ENCODE measurements around the gene RPL22. TPM values are rescaled to one million over a fixed set of nuclear protein-coding genes. Genes with fewer than 3 reads are reported as not detected.

The RPL22 gene
- total and polyA plus RNA-seq, 2 of the 13 experiments (the other 11 are each of a cell fraction or from before 2014, with no cell fraction given), result 214 to 545 TPM

GRCh38 chr1:6157528-6158174 is 41.7 kb downstream of the RPL22 start (continued):
- TF ChIP-seq ETV5 (CRISPR knock-in tag; IDR thresholded peaks at IDR 0.05; ENCODE audit: borderline replicate concordance) (no peak; the same call in 1 of the 2 replicates), CC2D1A (CRISPR knock-in tag; IDR thresholded peaks at IDR 0.05) (no peak), POLR2AphosphoS2 (IDR thresholded peaks at IDR 0.05; ENCODE audit: low read depth, low read length) (no peak), RFXANK (CRISPR knock-in tag; IDR thresholded peaks at IDR 0.05) (no peak), RNF219 (CRISPR knock-in tag; IDR thresholded peaks at IDR 0.05) (no peak), SNAI1 (CRISPR knock-in tag; IDR thresholded peaks at IDR 0.05; ENCODE audit: borderline replicate concordance) (no peak), SAFB2 (CRISPR knock-in tag; IDR thresholded peaks at IDR 0.05; ENCODE audit: borderline replicate concordance, low read depth) (no peak), TARDBP (CRISPR knock-in tag; IDR thresholded peaks at IDR 0.05) (no peak), ZNF230 (CRISPR knock-in tag; IDR thresholded peaks at IDR 0.05) (no peak), ZBTB4 (CRISPR knock-in tag; IDR thresholded peaks at IDR 0.05; ENCODE audit: borderline replicate concordance) (no peak), JUNB (CRISPR knock-in tag; IDR thresholded peaks at IDR 0.05; ENCODE audit: borderline replicate concordance) (no peak), ZFAT (CRISPR knock-in tag; conservative IDR thresholded peaks at IDR 0.05) (no peak), PHF20 (CRISPR knock-in tag; IDR thresholded peaks at IDR 0.05) (no peak), KDM6A (CRISPR knock-in tag; IDR thresholded peaks at IDR 0.05; ENCODE audit: low read depth) (no peak), ZNF432 (CRISPR knock-in tag; IDR thresholded peaks at IDR 0.05; ENCODE audit: borderline replicate concordance) (no peak), TFE3 (CRISPR knock-in tag; IDR thresholded peaks at IDR 0.05) (no peak)
- TF ChIP-seq, protein P1, sequence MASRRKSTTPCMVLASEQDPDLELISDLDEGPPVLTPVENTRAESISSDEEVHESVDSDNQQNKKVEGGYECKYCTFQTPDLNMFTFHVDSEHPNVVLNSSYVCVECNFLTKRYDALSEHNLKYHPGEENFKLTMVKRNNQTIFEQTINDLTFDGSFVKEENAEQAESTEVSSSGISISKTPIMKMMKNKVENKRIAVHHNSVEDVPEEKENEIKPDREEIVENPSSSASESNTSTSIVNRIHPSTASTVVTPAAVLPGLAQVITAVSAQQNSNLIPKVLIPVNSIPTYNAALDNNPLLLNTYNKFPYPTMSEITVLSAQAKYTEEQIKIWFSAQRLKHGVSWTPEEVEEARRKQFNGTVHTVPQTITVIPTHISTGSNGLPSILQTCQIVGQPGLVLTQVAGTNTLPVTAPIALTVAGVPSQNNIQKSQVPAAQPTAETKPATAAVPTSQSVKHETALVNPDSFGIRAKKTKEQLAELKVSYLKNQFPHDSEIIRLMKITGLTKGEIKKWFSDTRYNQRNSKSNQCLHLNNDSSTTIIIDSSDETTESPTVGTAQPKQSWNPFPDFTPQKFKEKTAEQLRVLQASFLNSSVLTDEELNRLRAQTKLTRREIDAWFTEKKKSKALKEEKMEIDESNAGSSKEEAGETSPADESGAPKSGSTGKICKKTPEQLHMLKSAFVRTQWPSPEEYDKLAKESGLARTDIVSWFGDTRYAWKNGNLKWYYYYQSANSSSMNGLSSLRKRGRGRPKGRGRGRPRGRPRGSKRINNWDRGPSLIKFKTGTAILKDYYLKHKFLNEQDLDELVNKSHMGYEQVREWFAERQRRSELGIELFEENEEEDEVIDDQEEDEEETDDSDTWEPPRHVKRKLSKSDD (CRISPR knock-in tag; IDR thresholded peaks at IDR 0.05; ENCODE audit: low read depth), result no peak
- TF ChIP-seq, protein P2, sequence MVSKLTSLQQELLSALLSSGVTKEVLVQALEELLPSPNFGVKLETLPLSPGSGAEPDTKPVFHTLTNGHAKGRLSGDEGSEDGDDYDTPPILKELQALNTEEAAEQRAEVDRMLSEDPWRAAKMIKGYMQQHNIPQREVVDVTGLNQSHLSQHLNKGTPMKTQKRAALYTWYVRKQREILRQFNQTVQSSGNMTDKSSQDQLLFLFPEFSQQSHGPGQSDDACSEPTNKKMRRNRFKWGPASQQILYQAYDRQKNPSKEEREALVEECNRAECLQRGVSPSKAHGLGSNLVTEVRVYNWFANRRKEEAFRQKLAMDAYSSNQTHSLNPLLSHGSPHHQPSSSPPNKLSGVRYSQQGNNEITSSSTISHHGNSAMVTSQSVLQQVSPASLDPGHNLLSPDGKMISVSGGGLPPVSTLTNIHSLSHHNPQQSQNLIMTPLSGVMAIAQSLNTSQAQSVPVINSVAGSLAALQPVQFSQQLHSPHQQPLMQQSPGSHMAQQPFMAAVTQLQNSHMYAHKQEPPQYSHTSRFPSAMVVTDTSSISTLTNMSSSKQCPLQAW (CRISPR knock-in tag; IDR thresholded peaks at IDR 0.05), result no peak
